ENCODE measurements around the gene TIAM1.
"Not testable (repeated sequence)": the region's sequence is repeated elsewhere in the genome, so short reads cannot be mapped to it uniquely, and the experiment has no call there.

The TIAM1 gene

GRCh38 chr21:31236528-31236927 lies 107.5 kb downstream of the TIAM1 start:
- DNase-seq: peak in 1 of 2 experiments; percentile 13

- DNase-seq: no peak
Observed at GRCh38 chr21:31235671-31236450, 108.2 kb downstream of the TIAM1 start.

- no peak for DNase-seq
Observed at GRCh38 chr21:31234936-31235335, 109.1 kb downstream of the TIAM1 start.

GRCh38 chr21:31233711-31234110 lies 110.3 kb downstream of the TIAM1 start:
- DNase-seq: no peak

GRCh38 chr21:31232344-31232743 lies 111.7 kb downstream of the TIAM1 start:
- DNase-seq: no peak

GRCh38 chr21:31230937-31231336 lies 113.1 kb downstream of the TIAM1 start:
- DNase-seq: no peak

GRCh38 chr21:31228723-31229122 lies 115.3 kb downstream of the TIAM1 start:
- not testable (repeated sequence) for DNase-seq

- no peak for DNase-seq
Observed at GRCh38 chr21:31225713-31226112, 118.3 kb downstream of the TIAM1 start.

- DNase-seq: no peak
Observed at GRCh38 chr21:31222142-31222541, 121.9 kb downstream of the TIAM1 start.

- no peak for DNase-seq
Observed at GRCh38 chr21:31221043-31221442, 123.0 kb downstream of the TIAM1 start.

- DNase-seq: no peak
Observed at GRCh38 chr21:31220575-31220974, 123.5 kb downstream of the TIAM1 start.

- no peak for DNase-seq
Observed at GRCh38 chr21:31218830-31219608, 125.0 kb downstream of the TIAM1 start.

GRCh38 chr21:31216206-31216605 lies 127.9 kb downstream of the TIAM1 start:
- DNase-seq: no peak

- no peak for DNase-seq
Observed at GRCh38 chr21:31213787-31214186, 130.3 kb downstream of the TIAM1 start.

GRCh38 chr21:31211836-31212235 lies 132.2 kb downstream of the TIAM1 start:
- no peak for DNase-seq

GRCh38 chr21:31205412-31205811 lies 138.6 kb downstream of the TIAM1 start:
- DNase-seq: no peak

- no peak for DNase-seq
Observed at GRCh38 chr21:31204801-31205200, 139.3 kb downstream of the TIAM1 start.

- DNase-seq: no peak
Observed at GRCh38 chr21:31203431-31204054, 140.5 kb downstream of the TIAM1 start.

GRCh38 chr21:31201548-31201947 lies 142.5 kb downstream of the TIAM1 start:
- peak; percentile 89 to 93 for DNase-seq

GRCh38 chr21:31201144-31201543 lies 142.9 kb downstream of the TIAM1 start:
- DNase-seq: peak; percentile 46 to 69

- DNase-seq: peak; percentile 73 to 81
Observed at GRCh38 chr21:31198575-31198974, 145.5 kb downstream of the TIAM1 start.

- no peak for DNase-seq
Observed at GRCh38 chr21:31196724-31197123, 147.3 kb downstream of the TIAM1 start.

GRCh38 chr21:31195334-31196015 lies 148.6 kb downstream of the TIAM1 start:
- no peak for DNase-seq
